Loucy (cell line): ENCODE measurements around the gene METAP1.

ENCODE experiments used
- H2AFZ ChIP-seq: fragments of 200-600 bp; sonication (generic); 2 replicates; pipeline ENCODE4 v1.6.0; 2016; ENCODE audit warnings: antibody characterized with exemption, mild to moderate bottlenecking, low read length, moderate library complexity
- H3F3A ChIP-seq: fragments of 200-600 bp; 2 replicates; pipeline ENCODE4 v1.6.0; 2016; ENCODE audit warnings: antibody characterized with exemption, low read depth, mild to moderate bottlenecking
- H3K27me3 ChIP-seq: fragments of 200-600 bp; sonication (generic); 2 replicates; pipeline ENCODE4 v1.6.1; 2014; ENCODE audit warnings: low read length, mild to moderate bottlenecking; ENCODE audit not compliant: insufficient read depth, poor library complexity, severe bottlenecking
- H3K36me3 ChIP-seq: fragments of 200-600 bp; sonication (generic); 2 replicates; pipeline ENCODE4 v1.6.1; 2016; ENCODE audit warnings: low read length; ENCODE audit not compliant: insufficient read depth
- H3K4me1 ChIP-seq: fragments of 200-600 bp; sonication (generic); 2 replicates; pipeline ENCODE4 v1.5.1; 2014; ENCODE audit warnings: low read length, mild to moderate bottlenecking; ENCODE audit not compliant: insufficient read depth, poor library complexity, severe bottlenecking
- H3K4me2 ChIP-seq: fragments of 200-600 bp; sonication (generic); 2 replicates; pipeline ENCODE4 v1.6.0; 2014; ENCODE audit warnings: antibody characterized with exemption, low read length, low read depth, mild to moderate bottlenecking; ENCODE audit not compliant: poor library complexity, severe bottlenecking
- H3K4me3 ChIP-seq: fragments of 200-600 bp; sonication (generic); 2 replicates; pipeline ENCODE4 v1.5.1; 2014; ENCODE audit warnings: low read length, mild to moderate bottlenecking, mixed read lengths; ENCODE audit not compliant: poor library complexity, severe bottlenecking
- H3K79me2 ChIP-seq: fragments of 200-600 bp; sonication (generic); 2 replicates; pipeline ENCODE4 v1.6.1; 2014; ENCODE audit warnings: low read length; ENCODE audit not compliant: insufficient read depth
- H3K9ac ChIP-seq: fragments of 200-600 bp; sonication (generic); 2 replicates; pipeline ENCODE4 v1.6.0; 2014; ENCODE audit warnings: mild to moderate bottlenecking, low read depth, low read length, moderate library complexity; ENCODE audit not compliant: poor library complexity, severe bottlenecking
- H3K9me2 ChIP-seq: fragments of 200-600 bp; sonication (generic); replicated peaks from 2 replicates; pipeline ENCODE4 v1.6.1; 2016; ENCODE audit warnings: low read depth, low read length, mixed read lengths
- H3K9me3 ChIP-seq: fragments of 200-600 bp; sonication (generic); 2 replicates; pipeline ENCODE4 v1.6.1; 2014; ENCODE audit warnings: mild to moderate bottlenecking, antibody characterized with exemption, low read length, low read depth; ENCODE audit not compliant: insufficient read depth
- H4K20me1 ChIP-seq: fragments of 200-600 bp; sonication (generic); 2 replicates; pipeline ENCODE4 v1.6.0; 2014; ENCODE audit warnings: antibody characterized with exemption, low read length, mild to moderate bottlenecking; ENCODE audit not compliant: insufficient read depth, poor library complexity, severe bottlenecking
- CTCF ChIP-seq: fragments of 200-600 bp; sonication (generic); conservative IDR thresholded peaks from 2 replicates; pipeline ENCODE4 v1.5.1; 2014; ENCODE audit warnings: mild to moderate bottlenecking, antibody characterized with exemption, low read length
- EZH2phosphoT487 ChIP-seq: fragments of 200-600 bp; IDR thresholded peaks from 2 replicates; pipeline ENCODE4 v1.6.1; 2018; ENCODE audit warnings: antibody characterized with exemption, mild to moderate bottlenecking, moderate library complexity, borderline replicate concordance

Gene METAP1

DNA sequence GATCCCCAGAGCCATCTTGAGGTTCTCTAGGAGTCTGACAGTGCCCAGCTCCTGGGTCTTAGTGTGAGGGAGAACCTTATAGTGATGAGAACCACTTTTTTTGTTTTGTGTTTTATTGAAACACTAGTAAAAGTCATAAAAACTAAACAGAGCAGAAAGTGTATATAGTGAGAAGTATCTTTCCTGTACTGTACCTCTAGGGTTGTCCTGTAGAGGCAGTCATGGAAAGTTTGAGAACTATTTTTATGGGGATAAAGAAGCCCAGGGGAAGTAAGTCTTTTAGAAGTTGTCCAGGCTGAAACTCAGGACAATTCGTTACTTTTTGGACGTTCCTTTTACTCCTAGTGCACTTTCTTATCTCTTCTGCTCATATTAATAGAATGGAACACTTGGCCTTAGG, 52.2 kb downstream of the METAP1 start:
- TF ChIP-seq EZH2phosphoT487 (no peak), CTCF (peak; percentile 48)
- Histone ChIP-seq H3K9me3 (no peaks in the 10 kb centered on the region), H3F3A (peaks cover 3% of the 10 kb centered on the region; the same call in 1 of the 2 replicates), H4K20me1 (no peaks in the 10 kb centered on the region), H3K36me3 (peaks cover 63% of the 10 kb centered on the region), H3K79me2 (no peaks in the 10 kb centered on the region), H3K4me2 (no peak overlapping the region), H3K4me1 (peaks cover 24% of the 10 kb centered on the region), H3K9ac (no peak overlapping the region), H3K27me3 (no peaks in the 10 kb centered on the region), H3K4me3 (no peak overlapping the region), H3K9me2 (no peaks in the 10 kb centered on the region), H2AFZ (no peak overlapping the region)

GRCh38 chr4:99052902-99053301, 57.4 kb downstream of the METAP1 start:
- Histone ChIP-seq H3K4me3 (no peak overlapping the region), H3K27me3 (no peaks in the 10 kb centered on the region), H3F3A (no peaks in the 10 kb centered on the region), H3K4me1 (no peaks in the 10 kb centered on the region), H2AFZ (no peak overlapping the region), H4K20me1 (peaks cover 4% of the 10 kb centered on the region), H3K36me3 (peaks cover 83% of the 10 kb centered on the region), H3K9me2 (no peaks in the 10 kb centered on the region), H3K9ac (no peak overlapping the region), H3K4me2 (no peak overlapping the region), H3K79me2 (no peaks in the 10 kb centered on the region), H3K9me3 (no peaks in the 10 kb centered on the region)
- TF ChIP-seq EZH2phosphoT487, result no peak
- no peak for TF ChIP-seq CTCF

GRCh38 chr4:99054428-99054994, 59.0 kb downstream of the METAP1 start:
- H3K4me1 ChIP-seq, result no peaks in the 10 kb centered on the region
- H3K9me3 ChIP-seq, result no peaks in the 10 kb centered on the region
- no peak overlapping the region for H3K4me2 ChIP-seq
- no peaks in the 10 kb centered on the region for H3K27me3 ChIP-seq
- H2AFZ ChIP-seq, result no peak overlapping the region
- peaks cover 87% of the 10 kb centered on the region; the same call in 1 of the 2 replicates for H3K36me3 ChIP-seq
- H3K9ac ChIP-seq, result no peak overlapping the region
- H3K79me2 ChIP-seq, result no peaks in the 10 kb centered on the region
- no peaks in the 10 kb centered on the region for H3F3A ChIP-seq
- TF ChIP-seq EZH2phosphoT487 (no peak), CTCF (no peak)
- H3K4me3 ChIP-seq, result no peak overlapping the region
- no peaks in the 10 kb centered on the region for H3K9me2 ChIP-seq
- H4K20me1 ChIP-seq, result peaks cover 4% of the 10 kb centered on the region
